MCF 10A (cell line): ENCODE measurements around the gene CPZ. TPM values are rescaled to one million over a fixed set of nuclear protein-coding genes. Genes with fewer than 3 reads are reported as not detected.

ENCODE experiments used
- BruUV-seq: library from RNA; stranded (reverse); fragments of 400-500 nt; replicated peaks from 2 replicates; lab custom pipeline; 2021; lab: Mats Ljungman, UMichigan
- CTCF ChIA-PET: fragments of 300-600 bp; sonication (Branson Sonifier 250); formaldehyde crosslinking; extraction: SDS; loops from one replicate; lab custom pipeline; 2021; ENCODE audit warnings: antibody characterized with exemption, inconsistent platforms; lab: Yijun Ruan, JAX
- POLR2A ChIA-PET: fragments of 300-600, 350-650 bp; sonication (Branson Sonifier 250); formaldehyde crosslinking; extraction: SDS; loops from one replicate; lab custom pipeline; 2020; ENCODE audit warnings: antibody characterized with exemption, inconsistent platforms; lab: Yijun Ruan, JAX
- DNase-seq: peaks from one replicate; pipeline ENCODE4 v3.0.0-alpha.2; 2018; ENCODE audit not compliant: unreplicated experiment
- H3K27ac Mint-ChIP-seq: one replicate; pipeline ENCODE4 v1.8.0; 2022; ENCODE audit warnings: mild to moderate bottlenecking, low read depth, mixed read lengths; ENCODE audit not compliant: unreplicated experiment
- H3K27me3 Mint-ChIP-seq: one replicate; pipeline ENCODE4 v1.8.0; 2022; ENCODE audit warnings: mixed read lengths; ENCODE audit not compliant: insufficient read depth, unreplicated experiment
- H3K36me3 Mint-ChIP-seq: one replicate; pipeline ENCODE4 v1.8.0; 2022; ENCODE audit warnings: mild to moderate bottlenecking, moderate library complexity, mixed read lengths; ENCODE audit not compliant: insufficient read depth, unreplicated experiment
- H3K4me1 Mint-ChIP-seq: one replicate; pipeline ENCODE4 v1.8.0; 2022; ENCODE audit warnings: mixed read lengths; ENCODE audit not compliant: insufficient read depth, unreplicated experiment
- H3K4me3 Mint-ChIP-seq: one replicate; pipeline ENCODE4 v1.8.0; 2022; ENCODE audit warnings: mild to moderate bottlenecking, moderate library complexity, mixed read lengths; ENCODE audit not compliant: unreplicated experiment
- H3K9me3 Mint-ChIP-seq: one replicate; pipeline ENCODE4 v1.8.0; 2022; ENCODE audit warnings: mixed read lengths; ENCODE audit not compliant: unreplicated experiment
- intact Hi-C: fragments of 100-400 bp; cut with micrococcal nuclease; formaldehyde crosslinking; loops from 2 replicates; pipeline ENCODE4 v1.14.1; 2022
- total RNA-seq: library from RNA; stranded (reverse); gene quantifications from 2 replicates; pipeline ENCODE4 v1.2.3, GENCODE V29; 2022
- TF ChIP-seq, protein P1 (sequence below): fragments of 200-600 bp; IDR thresholded peaks from one replicate; pipeline ENCODE4 v1.8.0; 2022; ENCODE audit warnings: antibody characterized with exemption, mild to moderate bottlenecking; ENCODE audit not compliant: unreplicated experiment

The CPZ gene
- total RNA-seq, 1 experiment from 2014 or later, result not detected

DNA sequence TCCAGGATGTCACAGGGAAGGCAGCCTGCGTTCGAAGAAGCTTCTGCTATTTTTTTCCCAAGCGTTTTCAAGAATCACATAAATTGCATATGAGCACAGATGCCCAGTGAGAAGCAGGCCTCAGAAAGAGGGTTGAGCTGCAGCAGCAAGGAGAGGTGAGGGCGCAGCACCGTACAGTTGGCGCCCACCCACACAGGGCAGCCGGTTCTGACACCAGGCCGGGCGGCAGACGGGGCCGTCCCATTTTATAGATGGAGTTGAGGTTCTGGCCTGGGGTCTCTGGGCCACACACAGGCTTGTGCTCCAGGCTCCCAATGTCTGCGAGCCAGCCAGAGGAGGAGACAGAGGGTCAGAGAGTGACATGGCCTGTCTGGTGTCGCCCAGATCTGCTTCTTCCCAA, 22.8 kb downstream of the CPZ start:
- intact Hi-C loops, result no loop called here
- no peak overlapping the region for H3K4me3 Mint-ChIP-seq
- H3K27me3 Mint-ChIP-seq, result no peaks in the 10 kb centered on the region
- H3K27ac Mint-ChIP-seq, result no peak overlapping the region
- ChIA-PET POLR2A (no interaction called here), CTCF (interaction anchor here (2.3 to 5.7 kb wide), 2 partner anchors 8 to 302 kb away, joined by 6 to 32 read pairs; no protein-coding TSS in a partner anchor)
- H3K36me3 Mint-ChIP-seq, result no peaks in the 10 kb centered on the region
- no peaks in the 10 kb centered on the region for H3K4me1 Mint-ChIP-seq
- no peaks in the 10 kb centered on the region for H3K9me3 Mint-ChIP-seq
- BruUV-seq, result no TSS peak
- no peak for DNase-seq
- TF ChIP-seq, protein P1, sequence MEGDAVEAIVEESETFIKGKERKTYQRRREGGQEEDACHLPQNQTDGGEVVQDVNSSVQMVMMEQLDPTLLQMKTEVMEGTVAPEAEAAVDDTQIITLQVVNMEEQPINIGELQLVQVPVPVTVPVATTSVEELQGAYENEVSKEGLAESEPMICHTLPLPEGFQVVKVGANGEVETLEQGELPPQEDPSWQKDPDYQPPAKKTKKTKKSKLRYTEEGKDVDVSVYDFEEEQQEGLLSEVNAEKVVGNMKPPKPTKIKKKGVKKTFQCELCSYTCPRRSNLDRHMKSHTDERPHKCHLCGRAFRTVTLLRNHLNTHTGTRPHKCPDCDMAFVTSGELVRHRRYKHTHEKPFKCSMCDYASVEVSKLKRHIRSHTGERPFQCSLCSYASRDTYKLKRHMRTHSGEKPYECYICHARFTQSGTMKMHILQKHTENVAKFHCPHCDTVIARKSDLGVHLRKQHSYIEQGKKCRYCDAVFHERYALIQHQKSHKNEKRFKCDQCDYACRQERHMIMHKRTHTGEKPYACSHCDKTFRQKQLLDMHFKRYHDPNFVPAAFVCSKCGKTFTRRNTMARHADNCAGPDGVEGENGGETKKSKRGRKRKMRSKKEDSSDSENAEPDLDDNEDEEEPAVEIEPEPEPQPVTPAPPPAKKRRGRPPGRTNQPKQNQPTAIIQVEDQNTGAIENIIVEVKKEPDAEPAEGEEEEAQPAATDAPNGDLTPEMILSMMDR, result no peak

DNA sequence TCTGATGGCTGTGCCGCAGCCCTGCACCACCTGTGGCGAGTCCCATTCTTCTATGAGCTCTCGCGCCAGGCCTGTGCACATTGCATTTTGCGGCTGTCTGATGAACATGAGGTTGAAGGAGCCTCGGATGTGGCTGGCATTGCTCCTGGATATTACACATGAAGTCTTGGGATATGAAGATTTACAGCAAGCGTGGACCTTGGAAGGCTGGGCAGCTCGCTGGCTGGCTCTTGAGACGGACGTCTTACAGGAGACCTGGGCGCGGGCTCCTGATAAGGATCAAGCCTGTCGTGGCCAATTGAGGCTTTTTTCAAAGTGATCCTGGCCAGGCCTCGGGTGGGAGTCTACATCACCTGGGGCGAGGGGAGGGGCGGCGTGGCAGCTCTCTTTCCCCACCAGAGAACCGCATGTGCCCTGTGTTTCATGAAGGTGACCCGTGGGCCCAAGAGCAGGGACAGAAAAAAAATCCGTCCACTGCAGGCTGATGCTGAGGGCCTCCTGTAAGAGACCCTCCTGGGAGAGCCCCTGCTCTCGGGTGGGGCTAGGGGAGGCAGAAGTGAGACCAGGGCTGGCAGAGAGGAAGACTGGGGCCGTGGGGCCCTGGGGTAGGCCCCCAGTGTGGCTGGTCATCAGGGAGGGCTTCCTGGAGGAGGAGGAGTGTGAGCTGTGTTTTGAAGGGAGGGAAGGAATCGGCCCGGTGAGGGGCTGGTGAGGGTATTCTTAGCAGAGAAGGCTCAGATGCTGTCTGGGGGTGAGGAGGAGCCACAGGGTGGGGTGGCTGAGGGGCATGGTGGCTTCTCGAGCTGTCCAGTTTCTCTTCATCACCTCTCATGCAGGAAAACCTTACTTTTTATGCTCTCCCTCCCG, 23.6 kb downstream of the CPZ start:
- TF ChIP-seq, protein P1, result no peak
- CTCF ChIA-PET, result interaction anchor here (1.2 to 5.7 kb wide), 3 partner anchors 9 to 302 kb away, joined by 5 to 32 read pairs (median 6); no protein-coding TSS in a partner anchor
- Mint-ChIP-seq H3K4me1 (no peaks in the 10 kb centered on the region), H3K27ac (no peak overlapping the region), H3K4me3 (no peak overlapping the region), H3K27me3 (no peaks in the 10 kb centered on the region), H3K36me3 (no peaks in the 10 kb centered on the region), H3K9me3 (no peaks in the 10 kb centered on the region)
- POLR2A ChIA-PET, result interaction anchor here (0.6 kb wide), 1 partner anchor 281 kb away, joined by 4 read pairs; no protein-coding TSS in a partner anchor
- BruUV-seq, result no TSS peak
- intact Hi-C loops, result no loop called here
- DNase-seq, result no peak

DNA sequence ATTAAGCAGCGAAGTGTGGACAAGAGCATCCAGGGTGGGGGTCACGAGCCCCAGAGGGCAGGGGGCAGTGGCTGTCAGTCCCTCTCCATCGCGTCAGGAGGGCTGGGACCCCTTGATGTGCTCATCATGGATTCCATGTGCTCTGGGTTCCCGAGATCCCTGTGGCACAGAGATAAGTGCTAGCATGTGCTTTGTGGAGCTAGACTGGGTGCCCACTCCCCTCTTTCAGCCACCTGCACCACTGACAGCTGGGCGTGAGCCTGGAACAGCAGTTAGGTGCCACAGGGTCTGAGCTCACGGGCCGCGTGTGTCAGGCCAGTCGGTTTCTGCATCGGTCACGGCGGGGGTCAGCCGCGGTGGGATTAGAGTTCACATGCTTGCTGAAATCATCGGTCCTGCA, 24.3 kb downstream of the CPZ start:
- Mint-ChIP-seq H3K27ac (no peak overlapping the region), H3K36me3 (no peaks in the 10 kb centered on the region), H3K4me1 (no peaks in the 10 kb centered on the region), H3K27me3 (no peaks in the 10 kb centered on the region), H3K9me3 (no peaks in the 10 kb centered on the region), H3K4me3 (no peak overlapping the region)
- TF ChIP-seq, protein P1, result no peak
- no TSS peak for BruUV-seq
- intact Hi-C loops, result no loop called here
- CTCF ChIA-PET, result interaction anchor here (1.2 to 5.7 kb wide), 2 partner anchors 10 to 301 kb away, joined by 5 to 32 read pairs; no protein-coding TSS in a partner anchor
- DNase-seq, result no peak
- POLR2A ChIA-PET, result no interaction called here

DNA sequence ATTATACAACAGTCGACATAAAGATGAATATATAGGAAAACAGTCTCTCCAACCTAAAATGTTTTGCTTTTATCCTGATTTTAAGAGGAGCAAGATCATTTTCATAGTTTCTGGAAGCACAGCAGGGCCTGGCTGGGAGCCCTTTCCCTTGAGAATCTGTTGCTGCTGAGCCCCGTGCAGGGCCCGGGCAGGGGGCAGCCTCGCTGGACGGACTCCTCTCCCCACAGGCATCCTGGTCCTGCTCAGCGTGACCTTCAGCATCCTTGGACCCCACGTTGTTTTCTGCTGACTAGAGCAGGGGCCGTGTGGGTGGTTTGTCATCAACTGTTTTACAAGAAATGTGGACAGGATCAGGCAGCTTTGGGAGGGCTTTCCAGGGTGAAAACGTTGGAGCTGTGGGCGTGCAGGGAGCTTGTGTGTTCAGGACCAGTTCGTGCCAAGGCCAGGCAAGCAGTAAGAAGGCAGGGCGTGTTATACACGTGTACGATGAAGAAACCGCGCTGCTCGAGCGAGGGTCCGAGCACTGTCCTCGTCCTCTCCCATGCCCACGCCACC, 25.0 kb downstream of the CPZ start:
- POLR2A ChIA-PET, result no interaction called here
- Mint-ChIP-seq H3K4me3 (no peak overlapping the region), H3K27ac (no peak overlapping the region), H3K9me3 (no peaks in the 10 kb centered on the region), H3K36me3 (no peaks in the 10 kb centered on the region), H3K4me1 (no peaks in the 10 kb centered on the region), H3K27me3 (no peaks in the 10 kb centered on the region)
- BruUV-seq, result no TSS peak
- TF ChIP-seq, protein P1, result no peak
- CTCF ChIA-PET, result interaction anchor here (1.2 to 5.7 kb wide), 2 partner anchors 10 to 300 kb away, joined by 5 to 32 read pairs; no protein-coding TSS in a partner anchor
- intact Hi-C loops, result no loop called here
- no peak for DNase-seq
